Fibroblast of lung (primary cell): ENCODE results near the gene PIGBOS1.

Experiments used
- EZH2 ChIP-seq: IDR thresholded peaks from 2 replicates; pipeline ENCODE4 v1.5.1; 2012; ENCODE audit warnings: low read length, control low read depth, mild to moderate bottlenecking; ENCODE audit errors: missing control alignments
- TF ChIP-seq, protein P1 (sequence below), 2 donors: IDR thresholded peaks in 1 of 2; conservative IDR thresholded peaks in 1 of 2; 1 replicate in 1 of 2; 2 replicates in 1 of 2; pipeline ENCODE4 v1.5.1; 2011 to 2012; ENCODE audit warnings: low read length in 2 of 2, control low read depth in 1 of 2, inconsistent platforms in 1 of 2, low read depth in 1 of 2, mild to moderate bottlenecking in 1 of 2

DNA sequence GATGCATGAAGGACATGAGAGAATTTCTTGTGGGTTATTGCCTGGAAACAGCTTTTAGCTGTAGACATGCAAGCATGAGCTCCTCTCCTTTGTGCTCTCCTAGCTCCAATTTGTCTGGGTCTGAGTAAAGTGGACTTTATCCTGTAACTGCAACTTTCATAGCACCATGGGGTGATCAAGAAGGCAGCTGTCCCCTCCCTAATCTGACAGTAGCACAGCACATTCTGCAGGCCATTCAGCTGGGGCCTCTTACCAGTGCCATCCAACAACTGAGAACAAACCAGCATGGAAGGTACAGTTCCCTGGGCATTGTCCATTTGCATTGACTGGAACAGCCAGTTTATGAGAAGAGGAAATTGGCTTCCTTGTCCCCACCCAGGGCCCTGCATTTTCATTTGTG lies 21.6 kb downstream of the PIGBOS1 start:
- TF ChIP-seq, protein P1, sequence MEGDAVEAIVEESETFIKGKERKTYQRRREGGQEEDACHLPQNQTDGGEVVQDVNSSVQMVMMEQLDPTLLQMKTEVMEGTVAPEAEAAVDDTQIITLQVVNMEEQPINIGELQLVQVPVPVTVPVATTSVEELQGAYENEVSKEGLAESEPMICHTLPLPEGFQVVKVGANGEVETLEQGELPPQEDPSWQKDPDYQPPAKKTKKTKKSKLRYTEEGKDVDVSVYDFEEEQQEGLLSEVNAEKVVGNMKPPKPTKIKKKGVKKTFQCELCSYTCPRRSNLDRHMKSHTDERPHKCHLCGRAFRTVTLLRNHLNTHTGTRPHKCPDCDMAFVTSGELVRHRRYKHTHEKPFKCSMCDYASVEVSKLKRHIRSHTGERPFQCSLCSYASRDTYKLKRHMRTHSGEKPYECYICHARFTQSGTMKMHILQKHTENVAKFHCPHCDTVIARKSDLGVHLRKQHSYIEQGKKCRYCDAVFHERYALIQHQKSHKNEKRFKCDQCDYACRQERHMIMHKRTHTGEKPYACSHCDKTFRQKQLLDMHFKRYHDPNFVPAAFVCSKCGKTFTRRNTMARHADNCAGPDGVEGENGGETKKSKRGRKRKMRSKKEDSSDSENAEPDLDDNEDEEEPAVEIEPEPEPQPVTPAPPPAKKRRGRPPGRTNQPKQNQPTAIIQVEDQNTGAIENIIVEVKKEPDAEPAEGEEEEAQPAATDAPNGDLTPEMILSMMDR (conservative IDR thresholded peaks at IDR 0.05 in 1 of 2, IDR thresholded peaks at IDR 0.05 in 1 of 2; ENCODE audit: low read depth in 1 of 2, low read length in 2 of 2) = no peak
- no peak for TF ChIP-seq EZH2
